Measurements from ENCODE around the gene ACTR2.

ACTR2 gene

DNA sequence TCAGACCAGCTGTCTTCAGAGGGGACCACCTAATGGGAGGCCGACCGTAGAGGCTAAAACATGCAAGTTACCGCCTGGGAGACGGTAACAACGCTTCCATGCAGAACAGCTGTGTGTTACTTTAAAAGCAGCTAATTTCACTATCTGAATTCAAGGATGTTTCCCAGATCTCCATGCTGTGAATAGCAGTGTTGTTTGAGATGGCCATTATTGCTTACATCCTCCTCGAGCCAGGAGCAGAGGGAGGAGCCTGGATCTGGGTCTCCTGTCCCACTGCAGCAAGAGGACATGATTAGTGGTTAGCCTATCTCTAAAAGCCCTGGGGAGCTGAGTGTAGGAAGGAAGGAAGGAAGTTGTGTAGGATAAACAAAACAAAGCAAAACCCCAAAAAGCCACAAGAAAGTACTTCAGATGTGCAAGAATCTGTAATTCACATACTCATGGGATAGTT is 50.9 kb downstream of the ACTR2 start:
- no peak for DNase-seq (ENCODE audit: low spot score)

DNA sequence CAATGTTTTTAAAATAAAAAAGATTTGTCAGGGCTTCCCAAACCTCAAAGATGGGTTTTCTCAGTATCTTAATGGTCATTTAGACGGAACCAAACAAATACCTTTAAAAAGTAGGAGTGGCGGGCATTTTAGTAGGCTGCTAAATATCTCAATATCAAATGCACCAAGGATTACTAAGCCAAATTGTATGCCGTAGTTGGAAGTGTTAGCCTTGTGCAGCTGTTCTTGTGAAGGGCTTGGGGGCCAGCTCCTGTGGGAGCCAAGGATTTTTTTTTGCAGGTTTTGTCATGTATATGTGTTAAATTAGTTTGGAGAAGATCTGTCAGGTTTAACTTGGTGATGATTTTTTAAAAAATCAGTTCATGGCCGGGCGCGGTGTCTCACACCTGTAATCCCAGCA is 52.1 kb downstream of the ACTR2 start:
- no peak for DNase-seq (ENCODE audit: low spot score)

DNA sequence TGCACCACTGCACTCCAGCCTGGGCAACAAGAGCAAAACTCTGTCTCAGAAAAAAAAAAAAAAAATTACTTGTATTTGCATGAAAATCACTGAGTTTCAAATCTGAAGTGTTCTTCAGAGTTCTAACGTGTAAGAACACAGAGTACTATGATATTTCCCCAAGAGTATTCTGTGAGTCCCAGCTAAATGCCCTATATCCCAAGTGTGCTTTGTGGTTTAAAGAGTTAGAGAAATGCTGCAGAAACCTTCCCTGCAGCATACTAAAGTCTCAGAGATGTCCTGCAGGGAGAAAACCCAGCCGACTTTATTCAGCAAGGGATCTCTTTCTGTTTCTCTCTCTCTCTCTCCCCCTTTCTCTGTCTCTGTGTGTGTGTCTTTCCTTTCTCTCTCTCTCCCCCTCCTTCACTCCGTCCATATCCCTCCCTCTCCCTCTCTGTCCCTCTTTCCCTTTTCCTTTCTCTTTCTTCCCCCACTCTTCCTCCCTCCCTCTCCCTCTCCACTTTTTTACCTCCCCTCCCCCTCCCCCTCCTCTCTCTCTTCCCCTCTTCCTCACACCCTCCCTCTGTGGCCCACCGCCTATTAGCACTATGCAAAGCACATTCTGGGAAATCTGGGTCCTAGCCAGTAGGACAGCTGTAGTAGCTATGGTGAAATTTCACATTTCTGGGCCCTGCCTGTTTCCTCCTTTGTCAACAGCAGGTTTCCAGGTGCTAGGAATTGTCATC is 54.2 kb downstream of the ACTR2 start:
- no peak for DNase-seq (ENCODE audit: low spot score)

DNA sequence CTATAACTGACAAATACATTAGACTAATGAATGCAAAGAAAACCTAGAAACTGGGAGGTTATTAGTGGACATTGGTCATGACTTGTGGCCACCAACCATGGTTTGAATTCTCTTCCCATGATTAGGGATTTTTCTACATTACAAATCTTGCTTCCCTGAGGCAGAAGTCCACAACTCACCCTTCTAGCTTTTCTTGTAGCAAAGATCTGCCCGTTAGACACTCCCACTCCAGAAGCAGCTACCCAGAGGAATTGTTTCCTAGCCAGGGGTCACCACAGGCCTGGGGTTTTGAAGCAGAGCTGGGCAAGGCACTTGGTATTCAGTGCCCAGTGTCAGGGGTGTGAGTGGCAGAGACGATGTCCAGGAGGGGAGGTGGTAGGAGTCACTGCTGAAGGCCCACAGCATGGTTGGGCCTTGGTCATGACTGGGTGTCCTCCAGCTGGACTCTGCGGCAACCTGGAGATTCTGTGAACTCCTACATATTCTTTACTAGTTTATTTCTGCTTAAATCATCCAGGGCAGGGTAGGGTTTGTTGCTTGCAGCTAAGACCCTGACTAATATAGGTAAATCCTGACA is 54.9 kb downstream of the ACTR2 start:
- no peak for DNase-seq (ENCODE audit: low spot score)

DNA sequence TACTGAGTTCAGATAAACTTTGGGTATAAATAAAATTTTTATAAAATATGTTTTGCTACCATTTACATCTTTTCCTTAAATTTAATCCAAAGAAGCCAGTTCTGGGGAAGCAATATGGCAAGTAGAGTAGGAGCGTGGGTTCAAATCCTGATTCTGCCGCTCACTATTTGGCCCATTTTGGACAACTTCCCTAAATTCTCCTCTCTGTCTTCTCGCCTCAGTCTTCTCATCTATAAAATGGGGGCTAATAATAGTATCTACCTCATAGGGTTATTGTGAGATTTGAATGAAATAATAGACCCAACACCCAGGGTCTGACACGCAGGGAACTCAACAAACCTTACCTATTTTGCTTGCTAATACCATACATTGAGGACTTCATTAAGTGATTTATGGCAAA is 59.7 kb downstream of the ACTR2 start:
- DNase-seq (ENCODE audit: low spot score): no peak

DNA sequence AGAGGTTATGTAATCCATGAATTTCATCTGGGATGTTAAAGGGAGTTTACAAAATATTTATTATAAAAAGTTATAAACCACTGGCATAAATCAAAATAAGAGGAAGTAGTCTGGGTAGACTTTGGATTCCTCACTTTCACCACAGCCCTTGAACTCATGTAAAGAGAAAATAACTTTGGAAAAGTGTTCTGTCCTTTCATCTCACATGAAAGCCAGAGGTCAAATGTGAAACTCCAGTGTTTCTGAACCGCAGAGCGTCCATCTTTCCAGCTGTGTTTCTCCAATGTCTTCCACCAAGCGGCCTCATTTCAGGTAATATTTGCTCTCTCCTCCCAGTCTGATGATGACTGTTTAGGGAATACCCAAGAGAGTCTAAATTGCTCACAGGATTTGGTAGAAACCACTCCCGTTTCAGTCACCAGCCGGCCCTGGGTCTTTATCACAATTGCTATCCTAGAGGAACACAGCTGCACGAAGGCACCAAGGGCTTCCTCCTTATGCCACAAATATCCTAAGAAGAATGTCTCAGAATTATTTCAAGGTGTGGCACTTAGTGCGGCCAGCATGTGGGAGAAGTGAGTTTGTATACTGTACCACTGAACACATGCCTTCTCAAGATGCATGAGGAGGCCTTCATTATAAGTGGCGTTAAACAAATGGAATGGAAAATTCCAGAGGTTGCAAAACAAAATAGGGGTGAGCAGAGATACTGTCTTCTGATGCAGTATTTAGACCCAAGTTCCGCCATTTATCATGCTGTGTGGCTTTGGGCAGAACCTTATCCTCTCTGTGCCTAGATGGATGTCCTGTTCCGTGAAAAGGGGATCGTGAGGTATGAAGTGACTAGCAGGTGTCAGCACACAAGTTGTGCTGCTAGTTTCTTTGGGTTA is 63.8 kb downstream of the ACTR2 start:
- DNase-seq (ENCODE audit: low spot score): no peak

DNA sequence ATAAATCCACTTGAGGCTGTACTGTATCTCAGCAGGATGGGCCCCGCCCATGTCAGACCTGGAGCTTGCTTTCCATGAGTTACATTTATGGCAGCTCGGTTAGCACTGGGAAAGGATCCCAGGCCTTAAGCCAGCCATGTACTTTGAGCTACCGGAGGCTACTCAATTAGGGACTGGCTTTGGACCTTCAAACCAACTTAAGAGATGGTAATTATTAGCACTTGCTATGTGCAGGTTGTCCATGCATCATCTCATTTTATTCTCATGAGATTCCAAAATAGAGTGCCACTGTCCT is 64.4 kb downstream of the ACTR2 start:
- DNase-seq (ENCODE audit: low spot score): no peak

DNA sequence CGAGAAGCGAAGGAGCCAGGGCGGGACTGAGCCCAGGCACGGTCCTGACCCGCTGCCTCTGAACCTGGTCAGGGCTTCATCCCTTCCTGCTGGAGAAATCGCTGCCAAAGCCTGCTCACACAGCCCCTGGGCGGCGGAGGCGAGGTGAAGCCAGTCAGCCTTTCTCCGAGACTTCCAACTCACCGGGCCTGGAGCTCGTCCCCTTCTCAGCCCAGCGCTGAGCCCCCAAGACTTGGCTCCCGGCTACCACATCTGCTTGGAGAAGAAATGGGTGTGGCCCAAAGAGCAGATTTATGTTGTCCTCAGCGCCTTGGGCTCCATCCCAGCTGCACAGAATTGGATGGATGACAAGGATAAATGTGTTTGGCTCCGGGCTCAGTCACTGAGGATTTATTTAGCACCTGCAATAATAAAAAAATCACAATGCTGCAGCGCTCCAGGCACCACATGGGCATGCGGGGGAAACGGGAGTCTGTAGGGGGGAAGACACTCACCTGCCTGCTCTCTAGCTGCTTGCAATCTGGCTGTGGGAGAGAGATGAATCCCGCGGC is 64.9 kb downstream of the ACTR2 start:
- no peak for DNase-seq (ENCODE audit: low spot score)

DNA sequence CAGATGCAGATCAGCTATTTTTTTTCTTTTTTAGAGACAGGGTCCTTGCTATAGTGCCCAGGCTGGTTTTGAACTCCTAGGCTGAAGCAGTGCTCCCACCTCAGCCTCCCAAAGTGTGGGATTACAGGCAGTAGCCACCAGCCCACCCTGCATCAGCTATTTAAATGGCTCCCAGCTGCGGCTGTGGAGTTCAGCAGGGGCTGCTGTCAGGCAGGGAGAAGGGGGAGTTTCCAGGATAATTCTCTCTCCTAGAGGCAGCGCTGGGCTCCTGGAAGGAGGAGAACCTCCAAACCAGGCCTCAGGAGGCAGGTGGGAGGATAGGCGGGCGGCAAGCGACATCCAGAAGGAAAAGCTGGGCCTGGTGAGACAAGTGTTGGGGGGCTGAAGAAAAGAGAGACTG is 65.7 kb downstream of the ACTR2 start:
- DNase-seq (ENCODE audit: low spot score): no peak

DNA sequence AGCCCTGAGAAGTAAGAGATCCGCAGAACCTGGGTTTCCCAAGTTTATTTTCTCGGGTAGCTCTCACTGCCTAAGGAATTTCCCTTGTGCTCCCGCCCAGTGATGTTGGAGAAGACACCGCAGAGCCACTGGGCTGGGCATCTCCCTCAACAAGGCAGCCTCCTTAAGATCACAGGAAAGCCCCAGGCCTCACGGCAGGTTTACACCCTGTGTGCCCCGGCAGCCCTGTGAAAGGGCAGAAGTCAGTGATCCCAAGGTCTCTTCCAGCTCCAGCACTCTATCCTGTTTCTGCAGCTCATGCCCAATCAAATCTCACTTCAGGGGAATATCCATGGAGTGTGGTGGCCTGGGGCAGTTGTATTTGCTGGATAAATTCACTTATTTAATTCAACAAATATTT is 66.5 kb downstream of the ACTR2 start:
- no peak for DNase-seq (ENCODE audit: low spot score)

DNA sequence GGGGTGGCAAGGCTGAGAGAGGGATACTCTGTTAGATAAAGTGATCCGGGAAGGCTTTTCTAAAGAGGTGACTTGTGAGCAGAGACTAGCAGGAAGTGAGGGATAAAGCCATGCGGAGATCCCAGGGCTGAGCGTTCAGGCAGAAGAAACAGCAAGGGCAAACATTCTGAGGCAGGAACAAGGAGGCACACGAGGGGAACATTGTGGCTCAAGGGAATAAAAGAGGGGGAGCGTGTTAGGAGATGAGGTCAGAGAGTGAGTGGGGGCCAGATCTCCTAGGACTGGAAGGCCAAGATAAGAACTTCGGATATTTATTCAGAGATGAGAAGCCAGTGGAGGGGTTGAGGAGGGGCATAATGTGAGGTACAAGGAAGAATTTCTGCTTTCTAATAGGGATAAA is 67.1 kb downstream of the ACTR2 start:
- DNase-seq (ENCODE audit: low spot score): no peak

DNA sequence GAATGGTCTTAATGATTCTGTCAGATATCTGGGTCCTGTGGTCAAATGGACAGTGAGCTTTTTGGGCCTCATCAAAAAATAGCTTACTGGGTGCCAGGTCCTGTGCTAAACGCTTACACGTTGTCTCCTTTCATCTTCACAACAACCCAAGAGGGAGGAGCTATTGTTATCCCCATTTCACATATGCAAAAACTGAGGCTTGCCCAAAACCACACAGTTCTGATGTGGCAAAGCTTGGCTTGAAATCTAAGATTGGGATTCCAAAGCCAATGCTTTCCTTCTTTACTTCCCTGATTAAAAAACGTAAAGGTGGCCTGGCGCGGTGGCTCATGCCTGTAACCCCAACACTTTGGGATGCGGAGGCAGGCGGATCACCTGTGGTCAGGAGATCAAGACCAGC is 69.3 kb downstream of the ACTR2 start:
- DNase-seq (ENCODE audit: low spot score): no peak

DNA sequence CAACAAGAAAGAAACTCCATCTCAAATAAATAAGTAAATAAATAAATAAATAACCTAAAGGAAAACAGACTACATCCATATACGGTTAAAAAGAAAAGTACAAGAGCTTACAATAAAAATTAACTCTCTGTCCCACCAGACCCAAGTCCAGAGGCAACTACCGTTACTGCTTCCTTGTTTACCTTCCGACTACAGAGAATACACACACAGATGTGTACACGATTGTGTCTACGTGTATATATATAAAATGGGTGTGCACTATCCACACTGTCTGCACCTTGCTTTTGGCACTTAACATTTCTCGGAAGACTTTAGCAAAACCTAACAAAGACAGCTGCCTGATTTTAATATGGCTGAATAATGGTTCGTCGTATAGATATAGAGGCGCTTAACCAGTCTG is 69.9 kb downstream of the ACTR2 start:
- DNase-seq (ENCODE audit: low spot score): no peak

DNA sequence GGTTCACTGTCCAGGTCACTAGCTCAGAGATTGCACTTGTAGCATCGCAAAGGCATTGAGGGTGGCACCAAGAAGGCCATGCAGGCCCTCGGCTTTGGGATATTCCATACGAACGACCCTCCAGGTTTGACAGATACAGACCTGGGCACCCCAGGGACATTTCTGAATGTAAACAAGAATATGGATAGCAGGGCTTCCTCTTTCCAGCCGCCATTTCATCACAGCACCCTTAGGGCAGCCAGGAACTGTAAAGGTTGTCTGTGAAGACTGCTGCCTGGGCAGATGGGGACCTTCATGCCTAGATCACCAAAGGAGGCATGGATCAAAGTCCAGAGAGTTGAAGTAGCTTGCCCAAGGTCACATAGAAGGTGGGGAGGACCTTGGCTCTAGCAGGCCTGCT is 70.5 kb downstream of the ACTR2 start:
- no peak for DNase-seq (ENCODE audit: low spot score)

DNA sequence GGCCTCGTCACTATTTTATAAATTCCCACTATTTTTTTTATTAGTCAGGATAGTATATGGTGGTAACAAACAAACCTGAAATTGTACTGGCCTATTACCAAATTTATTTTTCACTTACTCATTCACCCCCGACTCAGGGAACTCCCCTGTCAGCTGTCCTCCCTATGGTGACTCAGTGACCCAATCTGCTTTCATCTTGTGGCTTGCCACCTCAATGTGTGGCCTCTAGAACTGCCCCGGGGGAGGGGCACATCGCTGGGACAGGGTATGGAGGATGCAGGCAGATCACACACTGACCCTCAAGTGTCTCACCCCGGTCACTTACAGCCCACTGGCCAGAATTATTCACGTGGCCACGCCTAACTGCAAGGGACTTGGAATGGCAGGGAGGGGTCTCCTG is 71.6 kb downstream of the ACTR2 start:
- DNase-seq (ENCODE audit: low spot score): no peak

DNA sequence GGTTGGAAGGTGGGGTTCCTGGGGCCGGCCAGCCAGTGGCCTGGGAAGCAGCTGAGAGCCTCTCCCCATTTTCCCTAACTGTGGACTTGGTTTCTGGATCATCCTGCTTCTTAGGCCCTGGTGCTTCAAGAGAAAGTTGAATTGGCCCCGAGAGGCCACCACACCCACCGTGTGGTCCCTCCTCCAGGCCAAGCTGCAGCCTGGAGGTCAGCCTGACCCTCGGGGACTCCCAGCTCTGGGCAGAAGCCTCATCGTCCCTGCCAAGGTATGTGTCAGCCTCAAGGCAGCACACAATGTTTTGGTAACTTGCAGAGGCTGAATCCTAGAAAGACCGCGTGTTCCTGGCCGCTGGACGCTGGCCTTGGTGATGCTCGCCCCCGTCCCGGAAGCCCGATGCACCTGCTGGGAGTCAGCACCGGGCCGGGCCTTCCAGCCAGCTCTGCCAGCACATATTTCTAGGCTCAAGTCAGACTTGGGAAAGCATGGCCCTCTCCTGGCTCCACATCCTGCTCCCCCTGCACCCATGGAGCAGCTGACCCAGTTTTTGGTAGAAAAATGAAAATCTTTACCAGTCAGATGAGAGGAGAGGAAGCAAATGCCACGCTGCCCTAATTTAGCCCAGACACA is 72.6 kb downstream of the ACTR2 start:
- no peak for DNase-seq (ENCODE audit: low spot score)

DNA sequence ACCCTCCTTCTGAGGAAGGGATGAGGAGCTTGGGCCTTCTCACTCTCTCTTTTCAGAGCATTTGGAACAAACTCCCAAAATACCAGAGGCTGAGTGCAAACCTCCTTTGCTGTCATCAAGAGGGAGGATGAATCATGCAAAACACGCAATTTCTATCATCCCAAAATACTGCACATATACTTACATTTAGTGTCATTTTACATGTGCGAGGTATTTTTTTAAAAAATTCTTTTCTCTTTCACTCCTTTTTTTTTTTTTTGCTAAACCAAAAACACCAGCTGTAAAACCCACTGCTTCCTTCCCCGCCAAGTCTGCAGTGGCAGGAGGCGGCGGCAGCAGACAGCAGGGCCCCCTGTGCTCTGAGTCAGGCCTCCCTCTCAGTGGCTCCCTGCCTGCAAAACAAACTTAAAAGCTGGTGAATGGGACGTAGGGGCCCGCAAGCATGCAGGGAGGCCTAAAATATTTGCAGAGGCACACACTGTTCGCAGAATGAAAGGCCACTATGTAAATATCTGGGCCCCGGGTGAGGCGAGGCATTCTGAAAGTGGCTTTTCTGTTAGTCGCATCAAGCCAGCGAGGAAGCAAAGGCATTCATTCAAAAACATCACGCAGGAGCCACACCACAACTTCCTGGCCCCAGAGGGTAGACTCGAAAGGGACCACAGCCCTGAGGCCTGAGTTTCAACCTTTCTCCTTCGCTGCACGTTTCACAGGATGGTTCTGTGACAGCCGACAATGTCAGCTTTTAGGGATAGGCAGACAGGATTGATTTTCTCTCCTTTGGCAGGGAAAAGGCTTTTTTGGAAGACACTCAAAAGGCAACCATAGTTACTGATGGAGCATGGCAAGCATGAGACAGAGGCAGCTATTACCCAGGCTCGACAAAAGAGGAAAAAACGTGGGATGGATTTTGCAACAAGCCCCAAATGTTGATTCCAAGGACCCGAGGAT is 73.4 kb downstream of the ACTR2 start:
- DNase-seq (ENCODE audit: low spot score): no peak

DNA sequence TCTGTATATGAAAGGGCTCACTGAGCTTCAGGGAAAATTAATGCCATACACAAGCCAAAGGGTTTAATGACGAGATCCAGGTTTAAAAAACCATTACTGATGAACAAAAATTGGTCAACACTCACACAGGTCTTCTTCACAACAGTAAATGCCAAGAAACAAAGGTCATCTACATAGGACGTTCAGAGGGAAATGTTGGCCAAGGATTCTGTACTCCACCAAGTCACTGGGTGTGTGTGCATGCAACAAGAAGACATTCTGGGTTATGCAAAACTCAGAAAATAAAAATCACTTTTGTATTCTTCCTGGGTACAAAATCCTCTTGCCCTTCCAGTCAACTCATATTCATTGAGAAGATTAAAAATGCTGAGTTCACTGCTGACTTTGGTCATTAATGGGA is 78.3 kb downstream of the ACTR2 start:
- DNase-seq (ENCODE audit: low spot score): no peak

DNA sequence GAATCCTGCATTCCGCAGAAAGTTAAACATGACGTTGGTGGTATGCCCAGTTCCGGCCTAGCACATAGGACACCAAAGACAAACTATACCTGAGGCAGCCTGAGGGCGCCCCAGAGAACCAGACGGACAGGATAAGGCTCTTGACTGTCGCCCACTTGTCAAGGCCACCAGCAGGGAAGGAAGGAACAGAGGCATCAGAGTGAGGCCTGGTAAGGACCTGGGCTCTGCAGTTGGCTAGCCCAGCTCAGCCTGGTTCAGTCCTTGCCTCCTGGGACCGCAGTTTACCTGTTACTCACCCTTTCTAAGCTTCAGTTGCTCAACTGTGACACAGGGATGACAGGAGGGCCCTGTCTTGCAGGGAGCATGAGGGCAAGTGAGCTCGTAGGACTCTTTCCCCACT is 82.1 kb downstream of the ACTR2 start:
- no peak for DNase-seq (ENCODE audit: low spot score)

DNA sequence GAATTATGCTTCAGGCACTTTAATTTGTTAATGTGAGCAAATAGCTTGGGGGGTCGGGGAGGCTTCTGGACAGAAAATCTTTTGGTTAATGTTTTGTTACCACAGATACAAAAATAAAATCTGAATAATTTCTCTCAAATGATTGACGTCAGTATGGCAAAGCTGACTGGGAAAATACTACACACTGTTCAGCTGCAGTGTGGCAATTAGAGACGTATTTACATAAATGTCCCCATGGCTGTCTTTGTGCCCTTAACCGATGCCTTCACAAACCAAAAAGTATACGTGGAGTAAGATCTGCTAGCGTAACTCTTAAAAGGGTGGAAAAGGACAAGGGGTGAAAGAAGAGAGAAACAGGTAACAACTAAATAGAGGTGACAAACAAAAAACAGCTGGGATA is 83.4 kb downstream of the ACTR2 start:
- no peak for DNase-seq (ENCODE audit: low spot score)

DNA sequence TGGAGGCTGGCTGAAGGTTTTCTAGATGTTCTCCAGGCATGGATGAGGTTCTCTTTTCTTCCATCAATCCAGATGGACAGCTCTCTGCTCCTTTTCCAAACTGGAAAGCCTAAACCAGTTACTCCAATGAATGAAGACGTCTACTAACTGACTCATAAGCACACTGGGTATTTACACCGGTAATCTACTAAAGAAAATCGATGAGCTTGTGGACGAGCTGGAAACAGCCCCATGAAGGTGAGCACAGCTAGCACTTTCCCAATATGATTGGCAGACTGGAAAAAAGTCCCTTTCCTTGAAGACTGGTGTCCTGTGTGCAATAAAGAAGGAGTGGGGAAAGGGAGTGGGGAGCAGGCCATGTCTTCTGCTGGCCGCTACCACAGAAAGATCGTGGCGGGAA is 84.0 kb downstream of the ACTR2 start:
- no peak for DNase-seq (ENCODE audit: low spot score)
